HepG2 (cell line): ENCODE data around the gene UBL5. TPM values are rescaled to one million over a fixed set of nuclear protein-coding genes. Genes with fewer than 3 reads are reported as not detected.

Source experiments
- GATAD1 ChIP-seq: IDR thresholded peaks from 2 replicates; pipeline ENCODE4 v1.6.1; 2016; ENCODE audit warnings: missing genetic modification reagents, missing compliant biosample characterization
- GATAD2A ChIP-seq: IDR thresholded peaks from 2 replicates; pipeline ENCODE4 v1.6.1; 2016
- HOXD1 ChIP-seq: sonication (generic); formaldehyde crosslinking; IDR thresholded peaks from 2 replicates; pipeline ENCODE4 v1.5.0; 2020; ENCODE audit warnings: missing genetic modification reagents
- IRX3 ChIP-seq: sonication (generic); formaldehyde crosslinking; IDR thresholded peaks from 2 replicates; pipeline ENCODE4 v1.8.1; 2023; ENCODE audit warnings: mild to moderate bottlenecking, low read depth, missing genetic modification reagents, borderline replicate concordance
- MED1 ChIP-seq: sonication (generic); formaldehyde crosslinking; IDR thresholded peaks from 2 replicates; pipeline ENCODE4 v1.4.0; 2020; ENCODE audit warnings: missing genetic modification reagents
- PHF5A ChIP-seq: IDR thresholded peaks from one replicate; pipeline ENCODE4 v1.6.1; 2018; ENCODE audit warnings: low read depth, missing genetic modification reagents; ENCODE audit not compliant: unreplicated experiment
- POLR2AphosphoS2 ChIP-seq: IDR thresholded peaks from 2 replicates; pipeline ENCODE4 v1.6.1; 2011; ENCODE audit warnings: low read depth, low read length, improper control_type of control experiment
- STAT5B ChIP-seq: sonication (generic); formaldehyde crosslinking; IDR thresholded peaks from 2 replicates; pipeline ENCODE4 v1.4.0; 2020; ENCODE audit warnings: missing genetic modification reagents
- TBL1XR1 ChIP-seq: fragments of 150-350 bp; IDR thresholded peaks from 2 replicates; pipeline ENCODE4 v1.6.1; 2014; ENCODE audit warnings: borderline replicate concordance, low read length; ENCODE audit not compliant: partially characterized antibody
- TEAD3 ChIP-seq: optimal IDR thresholded peaks from 2 replicates; pipeline ENCODE3; 2016; ENCODE audit warnings: borderline replicate concordance
- TRIM24 ChIP-seq: sonication (generic); formaldehyde crosslinking; IDR thresholded peaks from 2 replicates; pipeline ENCODE4 v1.8.0; 2022; ENCODE audit warnings: mild to moderate bottlenecking, missing genetic modification reagents
- ZNF24 ChIP-seq: fragments of 450-650 bp; IDR thresholded peaks from 2 replicates; pipeline ENCODE4 v1.6.1; 2017; ENCODE audit warnings: antibody characterized with exemption, mild to moderate bottlenecking
- ZNF317 ChIP-seq: sonication (generic); formaldehyde crosslinking; IDR thresholded peaks from 2 replicates; pipeline ENCODE4 v1.5.0; 2020; ENCODE audit warnings: mild to moderate bottlenecking, missing genetic modification reagents
- ZNF816 ChIP-seq: sonication (generic); formaldehyde crosslinking; IDR thresholded peaks from 2 replicates; pipeline ENCODE4 v1.8.0; 2022; ENCODE audit warnings: missing genetic modification reagents, mild to moderate bottlenecking, borderline replicate concordance
- polyA plus RNA-seq, 8 experiments: library from polyadenylated mRNA; depleted of rRNA in 3 of 8; stranded (reverse) in 7 of 8; unstranded in 1 of 8; fragments of >200 nt; fragmentation: Illumina TruSeq in 4 of 8; extraction: Trizol in 4 of 8; gene quantifications; 2 replicates each; pipeline versions ENCODE4 v1.2.1 to v1.2.3, GENCODE V29; 2011 to 2016; ENCODE audit warnings: low read depth in 4 of 8, missing spikeins in 1 of 8, mixed read lengths in 1 of 8; ENCODE audit not compliant: insufficient read depth in 1 of 8
- total RNA-seq, 5 experiments: library from RNA; depleted of rRNA; stranded (reverse); fragments of >200 nt; fragmentation: Illumina TruSeq; extraction: Trizol; gene quantifications; 2 replicates each; pipeline ENCODE4 v1.2.3, GENCODE V29; 2016; ENCODE audit warnings: low read depth in 1 of 5
- TF ChIP-seq, protein P1 (sequence below): sonication (generic); formaldehyde crosslinking; IDR thresholded peaks from 2 replicates; pipeline ENCODE4 v1.9.0; 2022; ENCODE audit warnings: missing genetic modification reagents, mild to moderate bottlenecking, borderline replicate concordance
- TF ChIP-seq, protein P2 (sequence below): sonication (generic); formaldehyde crosslinking; conservative IDR thresholded peaks from 2 replicates; pipeline ENCODE4 v1.4.0; 2020; ENCODE audit warnings: missing genetic modification reagents
- TF ChIP-seq, protein P3 (sequence below): IDR thresholded peaks from 2 replicates; pipeline ENCODE4 v1.6.1; 2016; ENCODE audit warnings: control low read depth
- TF ChIP-seq, protein P4 (sequence below): sonication (generic); formaldehyde crosslinking; IDR thresholded peaks from 2 replicates; pipeline ENCODE4 v1.4.0; 2020; ENCODE audit warnings: mild to moderate bottlenecking, missing genetic modification reagents, borderline replicate concordance

The UBL5 gene
- total and polyA plus RNA-seq, 2 of the 13 experiments (the other 11 are each of a cell fraction or from before 2014, with no cell fraction given): 373 to 487 TPM

DNA sequence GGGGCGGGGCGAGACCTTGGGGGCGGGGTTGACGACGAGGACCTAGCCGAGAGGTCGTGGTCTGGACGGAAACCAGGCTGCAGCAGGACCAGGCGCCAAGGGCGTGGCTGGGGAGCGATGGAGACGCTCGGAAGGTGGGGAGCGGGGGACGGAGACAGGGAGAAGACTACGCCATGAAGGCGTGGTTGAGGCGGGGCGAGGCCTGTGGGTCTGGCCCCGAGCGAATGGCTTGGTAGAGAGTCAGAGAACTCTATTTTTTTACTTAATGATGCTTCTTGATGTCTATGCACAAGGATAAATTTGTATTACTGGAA, 8.2 kb upstream of the UBL5 start (continued):
- TF ChIP-seq TBL1XR1 (no peak), TRIM24 (CRISPR knock-in tag) (no peak), PHF5A (CRISPR knock-in tag) (no peak), POLR2AphosphoS2 (no peak), MED1 (CRISPR knock-in tag) (0 out of 2 replicates have a peak, but pooled peaks have one; percentile 13), ZNF317 (no peak), STAT5B (CRISPR knock-in tag) (no peak), ZNF816 (no peak), GATAD2A (CRISPR knock-in tag) (no peak), HOXD1 (CRISPR knock-in tag) (no peak), ZNF24 (no peak), IRX3 (CRISPR knock-in tag) (no peak), TEAD3 (peak; percentile 17), GATAD1 (CRISPR knock-in tag) (no peak)
- TF ChIP-seq, protein P1, sequence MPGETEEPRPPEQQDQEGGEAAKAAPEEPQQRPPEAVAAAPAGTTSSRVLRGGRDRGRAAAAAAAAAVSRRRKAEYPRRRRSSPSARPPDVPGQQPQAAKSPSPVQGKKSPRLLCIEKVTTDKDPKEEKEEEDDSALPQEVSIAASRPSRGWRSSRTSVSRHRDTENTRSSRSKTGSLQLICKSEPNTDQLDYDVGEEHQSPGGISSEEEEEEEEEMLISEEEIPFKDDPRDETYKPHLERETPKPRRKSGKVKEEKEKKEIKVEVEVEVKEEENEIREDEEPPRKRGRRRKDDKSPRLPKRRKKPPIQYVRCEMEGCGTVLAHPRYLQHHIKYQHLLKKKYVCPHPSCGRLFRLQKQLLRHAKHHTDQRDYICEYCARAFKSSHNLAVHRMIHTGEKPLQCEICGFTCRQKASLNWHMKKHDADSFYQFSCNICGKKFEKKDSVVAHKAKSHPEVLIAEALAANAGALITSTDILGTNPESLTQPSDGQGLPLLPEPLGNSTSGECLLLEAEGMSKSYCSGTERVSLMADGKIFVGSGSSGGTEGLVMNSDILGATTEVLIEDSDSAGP (CRISPR knock-in tag): no peak
- TF ChIP-seq, protein P2, sequence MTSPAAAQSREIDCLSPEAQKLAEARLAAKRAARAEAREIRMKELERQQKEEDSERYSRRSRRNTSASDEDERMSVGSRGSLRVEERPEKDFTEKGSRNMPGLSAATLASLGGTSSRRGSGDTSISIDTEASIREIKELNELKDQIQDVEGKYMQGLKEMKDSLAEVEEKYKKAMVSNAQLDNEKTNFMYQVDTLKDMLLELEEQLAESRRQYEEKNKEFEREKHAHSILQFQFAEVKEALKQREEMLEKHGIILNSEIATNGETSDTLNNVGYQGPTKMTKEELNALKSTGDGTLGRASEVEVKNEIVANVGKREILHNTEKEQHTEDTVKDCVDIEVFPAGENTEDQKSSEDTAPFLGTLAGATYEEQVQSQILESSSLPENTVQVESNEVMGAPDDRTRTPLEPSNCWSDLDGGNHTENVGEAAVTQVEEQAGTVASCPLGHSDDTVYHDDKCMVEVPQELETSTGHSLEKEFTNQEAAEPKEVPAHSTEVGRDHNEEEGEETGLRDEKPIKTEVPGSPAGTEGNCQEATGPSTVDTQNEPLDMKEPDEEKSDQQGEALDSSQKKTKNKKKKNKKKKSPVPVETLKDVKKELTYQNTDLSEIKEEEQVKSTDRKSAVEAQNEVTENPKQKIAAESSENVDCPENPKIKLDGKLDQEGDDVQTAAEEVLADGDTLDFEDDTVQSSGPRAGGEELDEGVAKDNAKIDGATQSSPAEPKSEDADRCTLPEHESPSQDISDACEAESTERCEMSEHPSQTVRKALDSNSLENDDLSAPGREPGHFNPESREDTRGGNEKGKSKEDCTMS (CRISPR knock-in tag): no peak
- TF ChIP-seq, protein P3, sequence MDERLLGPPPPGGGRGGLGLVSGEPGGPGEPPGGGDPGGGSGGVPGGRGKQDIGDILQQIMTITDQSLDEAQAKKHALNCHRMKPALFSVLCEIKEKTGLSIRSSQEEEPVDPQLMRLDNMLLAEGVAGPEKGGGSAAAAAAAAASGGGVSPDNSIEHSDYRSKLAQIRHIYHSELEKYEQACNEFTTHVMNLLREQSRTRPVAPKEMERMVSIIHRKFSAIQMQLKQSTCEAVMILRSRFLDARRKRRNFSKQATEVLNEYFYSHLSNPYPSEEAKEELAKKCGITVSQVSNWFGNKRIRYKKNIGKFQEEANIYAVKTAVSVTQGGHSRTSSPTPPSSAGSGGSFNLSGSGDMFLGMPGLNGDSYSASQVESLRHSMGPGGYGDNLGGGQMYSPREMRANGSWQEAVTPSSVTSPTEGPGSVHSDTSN (CRISPR knock-in tag): no peak
- TF ChIP-seq, protein P4, sequence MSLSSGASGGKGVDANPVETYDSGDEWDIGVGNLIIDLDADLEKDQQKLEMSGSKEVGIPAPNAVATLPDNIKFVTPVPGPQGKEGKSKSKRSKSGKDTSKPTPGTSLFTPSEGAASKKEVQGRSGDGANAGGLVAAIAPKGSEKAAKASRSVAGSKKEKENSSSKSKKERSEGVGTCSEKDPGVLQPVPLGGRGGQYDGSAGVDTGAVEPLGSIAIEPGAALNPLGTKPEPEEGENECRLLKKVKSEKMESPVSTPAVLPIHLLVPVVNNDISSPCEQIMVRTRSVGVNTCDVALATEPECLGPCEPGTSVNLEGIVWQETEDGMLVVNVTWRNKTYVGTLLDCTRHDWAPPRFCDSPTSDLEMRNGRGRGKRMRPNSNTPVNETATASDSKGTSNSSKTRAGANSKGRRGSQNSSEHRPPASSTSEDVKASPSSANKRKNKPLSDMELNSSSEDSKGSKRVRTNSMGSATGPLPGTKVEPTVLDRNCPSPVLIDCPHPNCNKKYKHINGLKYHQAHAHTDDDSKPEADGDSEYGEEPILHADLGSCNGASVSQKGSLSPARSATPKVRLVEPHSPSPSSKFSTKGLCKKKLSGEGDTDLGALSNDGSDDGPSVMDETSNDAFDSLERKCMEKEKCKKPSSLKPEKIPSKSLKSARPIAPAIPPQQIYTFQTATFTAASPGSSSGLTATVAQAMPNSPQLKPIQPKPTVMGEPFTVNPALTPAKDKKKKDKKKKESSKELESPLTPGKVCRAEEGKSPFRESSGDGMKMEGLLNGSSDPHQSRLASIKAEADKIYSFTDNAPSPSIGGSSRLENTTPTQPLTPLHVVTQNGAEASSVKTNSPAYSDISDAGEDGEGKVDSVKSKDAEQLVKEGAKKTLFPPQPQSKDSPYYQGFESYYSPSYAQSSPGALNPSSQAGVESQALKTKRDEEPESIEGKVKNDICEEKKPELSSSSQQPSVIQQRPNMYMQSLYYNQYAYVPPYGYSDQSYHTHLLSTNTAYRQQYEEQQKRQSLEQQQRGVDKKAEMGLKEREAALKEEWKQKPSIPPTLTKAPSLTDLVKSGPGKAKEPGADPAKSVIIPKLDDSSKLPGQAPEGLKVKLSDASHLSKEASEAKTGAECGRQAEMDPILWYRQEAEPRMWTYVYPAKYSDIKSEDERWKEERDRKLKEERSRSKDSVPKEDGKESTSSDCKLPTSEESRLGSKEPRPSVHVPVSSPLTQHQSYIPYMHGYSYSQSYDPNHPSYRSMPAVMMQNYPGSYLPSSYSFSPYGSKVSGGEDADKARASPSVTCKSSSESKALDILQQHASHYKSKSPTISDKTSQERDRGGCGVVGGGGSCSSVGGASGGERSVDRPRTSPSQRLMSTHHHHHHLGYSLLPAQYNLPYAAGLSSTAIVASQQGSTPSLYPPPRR (CRISPR knock-in tag): peak; percentile 8; the same call in 1 of the 2 replicates
